ENCODE data around the gene LOXL1.

DNA sequence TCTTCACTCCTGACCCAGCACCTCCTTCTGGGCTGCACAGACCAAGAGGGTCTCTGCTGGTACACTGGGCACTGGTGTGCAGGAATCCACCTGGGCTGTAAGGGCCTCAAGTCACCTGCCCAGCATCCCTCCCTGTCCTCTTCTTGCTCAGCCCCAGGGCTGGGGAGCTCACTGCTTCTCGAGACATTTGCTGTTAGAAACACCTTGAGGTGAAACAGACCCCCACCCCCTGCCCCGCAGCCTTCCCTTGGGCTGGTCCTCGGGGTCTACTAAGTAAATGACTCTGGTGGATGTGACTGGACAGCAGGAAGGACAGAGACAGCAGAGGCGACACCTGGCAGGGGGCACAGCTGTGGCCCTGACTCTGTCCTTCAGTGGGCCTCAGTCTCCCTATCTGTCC is 29.1 kb downstream of the LOXL1 start:
- TF ChIP-seq, protein P1, sequence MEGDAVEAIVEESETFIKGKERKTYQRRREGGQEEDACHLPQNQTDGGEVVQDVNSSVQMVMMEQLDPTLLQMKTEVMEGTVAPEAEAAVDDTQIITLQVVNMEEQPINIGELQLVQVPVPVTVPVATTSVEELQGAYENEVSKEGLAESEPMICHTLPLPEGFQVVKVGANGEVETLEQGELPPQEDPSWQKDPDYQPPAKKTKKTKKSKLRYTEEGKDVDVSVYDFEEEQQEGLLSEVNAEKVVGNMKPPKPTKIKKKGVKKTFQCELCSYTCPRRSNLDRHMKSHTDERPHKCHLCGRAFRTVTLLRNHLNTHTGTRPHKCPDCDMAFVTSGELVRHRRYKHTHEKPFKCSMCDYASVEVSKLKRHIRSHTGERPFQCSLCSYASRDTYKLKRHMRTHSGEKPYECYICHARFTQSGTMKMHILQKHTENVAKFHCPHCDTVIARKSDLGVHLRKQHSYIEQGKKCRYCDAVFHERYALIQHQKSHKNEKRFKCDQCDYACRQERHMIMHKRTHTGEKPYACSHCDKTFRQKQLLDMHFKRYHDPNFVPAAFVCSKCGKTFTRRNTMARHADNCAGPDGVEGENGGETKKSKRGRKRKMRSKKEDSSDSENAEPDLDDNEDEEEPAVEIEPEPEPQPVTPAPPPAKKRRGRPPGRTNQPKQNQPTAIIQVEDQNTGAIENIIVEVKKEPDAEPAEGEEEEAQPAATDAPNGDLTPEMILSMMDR (IDR thresholded peaks at IDR 0.05): no peak
- no peak for TF ChIP-seq POLR2A (IDR thresholded peaks at IDR 0.05)

Data from heart left ventricle (tissue), 13 donors.